ENCODE measurements around the gene TCTN3. TPM values are rescaled to one million over a fixed set of nuclear protein-coding genes. Genes with fewer than 3 reads are reported as not detected.
"Not testable (repeated sequence)": the region's sequence is repeated elsewhere in the genome, so short reads cannot be mapped to it uniquely, and the experiment has no call there.

Gene TCTN3
- total RNA-seq, 1 donor, result 34.4 TPM

DNA sequence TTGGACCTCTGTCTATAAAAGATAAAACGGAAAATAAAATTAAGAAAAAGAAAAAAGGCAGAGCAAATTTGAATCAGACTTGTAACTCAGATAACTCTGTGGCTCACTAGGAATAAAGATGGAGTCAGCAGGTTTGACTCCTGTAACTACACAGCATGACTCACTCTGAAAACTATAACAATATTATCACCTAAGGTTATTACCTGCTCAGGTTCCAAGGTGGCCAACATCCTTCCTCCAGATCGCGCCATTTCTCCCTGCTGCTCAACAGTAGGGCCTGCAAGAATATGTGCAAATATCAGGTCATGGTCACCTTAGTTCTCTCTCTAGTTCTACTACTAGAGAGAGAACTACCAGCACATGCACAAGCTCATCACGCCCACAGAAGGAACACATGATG lies 67.2 kb downstream of the TCTN3 start:
- no peak overlapping the region for H3K27ac ChIP-seq (ENCODE audit: low read depth, low read length)
- DNase-seq (ENCODE audit: insufficient read length, low spot score, missing footprints), result no peak
- peaks cover 84% of the 10 kb centered on the region for H3K36me3 ChIP-seq (ENCODE audit: insufficient read depth, low read length)
- no peak overlapping the region for H2AFZ ChIP-seq (ENCODE audit: low read length)
- no peaks in the 10 kb centered on the region for H3K9me3 ChIP-seq (ENCODE audit: low read depth, low read length)
- H3K4me1 ChIP-seq (ENCODE audit: insufficient read depth, low read length), result no peaks in the 10 kb centered on the region
- no peak overlapping the region for H3K4me3 ChIP-seq (ENCODE audit: insufficient read depth, low read length)
- no peak overlapping the region for H3K4me2 ChIP-seq (ENCODE audit: insufficient read depth, low read length)
- H3K79me2 ChIP-seq (ENCODE audit: insufficient read depth, low read length), result no peaks in the 10 kb centered on the region
- H4K20me1 ChIP-seq (ENCODE audit: insufficient read depth, low read length), result peaks cover 6% of the 10 kb centered on the region
- H3K27me3 ChIP-seq (ENCODE audit: insufficient read depth, low read length), result no peaks in the 10 kb centered on the region
- TF ChIP-seq, protein P1, sequence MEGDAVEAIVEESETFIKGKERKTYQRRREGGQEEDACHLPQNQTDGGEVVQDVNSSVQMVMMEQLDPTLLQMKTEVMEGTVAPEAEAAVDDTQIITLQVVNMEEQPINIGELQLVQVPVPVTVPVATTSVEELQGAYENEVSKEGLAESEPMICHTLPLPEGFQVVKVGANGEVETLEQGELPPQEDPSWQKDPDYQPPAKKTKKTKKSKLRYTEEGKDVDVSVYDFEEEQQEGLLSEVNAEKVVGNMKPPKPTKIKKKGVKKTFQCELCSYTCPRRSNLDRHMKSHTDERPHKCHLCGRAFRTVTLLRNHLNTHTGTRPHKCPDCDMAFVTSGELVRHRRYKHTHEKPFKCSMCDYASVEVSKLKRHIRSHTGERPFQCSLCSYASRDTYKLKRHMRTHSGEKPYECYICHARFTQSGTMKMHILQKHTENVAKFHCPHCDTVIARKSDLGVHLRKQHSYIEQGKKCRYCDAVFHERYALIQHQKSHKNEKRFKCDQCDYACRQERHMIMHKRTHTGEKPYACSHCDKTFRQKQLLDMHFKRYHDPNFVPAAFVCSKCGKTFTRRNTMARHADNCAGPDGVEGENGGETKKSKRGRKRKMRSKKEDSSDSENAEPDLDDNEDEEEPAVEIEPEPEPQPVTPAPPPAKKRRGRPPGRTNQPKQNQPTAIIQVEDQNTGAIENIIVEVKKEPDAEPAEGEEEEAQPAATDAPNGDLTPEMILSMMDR (IDR thresholded peaks at IDR 0.05; ENCODE audit: extremely low read depth, low read depth, low read length), result no peak

DNA sequence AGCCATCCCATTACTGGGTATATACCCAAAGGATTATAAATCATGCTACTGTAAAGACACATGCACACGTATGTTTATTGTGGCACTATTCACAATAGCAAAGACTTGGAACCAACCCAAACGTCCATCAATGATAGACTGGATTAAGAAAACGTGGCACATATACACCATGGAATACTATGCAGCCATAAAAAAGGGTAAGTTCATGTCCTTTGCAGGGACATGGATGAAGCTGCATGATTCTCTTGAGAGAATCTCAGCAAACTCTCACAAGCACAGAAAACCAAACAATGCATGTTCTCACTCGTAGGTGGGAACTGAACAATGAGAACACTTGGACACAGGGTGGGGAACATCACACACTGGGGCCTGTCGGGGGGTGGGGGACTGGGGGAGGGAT lies 73.3 kb downstream of the TCTN3 start:
- not testable (repeated sequence) for H3K27ac ChIP-seq (ENCODE audit: low read depth, low read length); H3K79me2 ChIP-seq (ENCODE audit: insufficient read depth, low read length); H3K27me3 ChIP-seq (ENCODE audit: insufficient read depth, low read length); H3K4me1 ChIP-seq (ENCODE audit: insufficient read depth, low read length); H2AFZ ChIP-seq (ENCODE audit: low read length); H3K4me2 ChIP-seq (ENCODE audit: insufficient read depth, low read length); H3K9me3 ChIP-seq (ENCODE audit: low read depth, low read length); DNase-seq (ENCODE audit: insufficient read length, low spot score, missing footprints); H3K4me3 ChIP-seq (ENCODE audit: insufficient read depth, low read length)
- peaks cover 69% of the 10 kb centered on the region for H3K36me3 ChIP-seq (ENCODE audit: insufficient read depth, low read length)
- peaks cover 25% of the 10 kb centered on the region for H4K20me1 ChIP-seq (ENCODE audit: insufficient read depth, low read length)

DNA sequence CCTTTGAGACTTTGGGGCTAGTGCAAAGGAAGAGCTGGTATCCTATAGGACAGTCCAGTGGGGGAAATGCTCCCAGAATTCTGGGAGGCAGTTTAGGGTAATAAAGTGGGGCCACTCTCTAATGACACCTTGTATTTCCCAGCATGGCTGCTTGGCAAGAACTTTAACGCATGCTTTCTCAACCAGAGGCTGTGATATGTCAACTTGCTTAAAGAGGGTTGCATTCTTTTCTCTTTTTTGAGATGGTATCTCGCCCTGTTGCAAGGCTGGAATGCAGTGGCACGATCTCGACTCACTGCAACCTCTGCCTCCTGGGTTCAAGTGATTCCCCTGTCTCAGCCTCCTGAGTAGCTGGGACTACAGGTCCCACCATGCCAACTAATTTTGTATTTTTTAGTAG lies 75.6 kb downstream of the TCTN3 start:
- TF ChIP-seq, protein P1 (IDR thresholded peaks at IDR 0.05; ENCODE audit: extremely low read depth, low read depth, low read length), result no peak
- Histone ChIP-seq H3K79me2 (ENCODE audit: insufficient read depth, low read length) (peaks cover 2% of the 10 kb centered on the region), H3K27ac (ENCODE audit: low read depth, low read length) (no peak overlapping the region), H3K27me3 (ENCODE audit: insufficient read depth, low read length) (no peaks in the 10 kb centered on the region), H3K9me3 (ENCODE audit: low read depth, low read length) (no peaks in the 10 kb centered on the region), H2AFZ (ENCODE audit: low read length) (no peak overlapping the region), H3K36me3 (ENCODE audit: insufficient read depth, low read length) (peaks cover 74% of the 10 kb centered on the region), H3K4me2 (ENCODE audit: insufficient read depth, low read length) (no peak overlapping the region), H3K4me3 (ENCODE audit: insufficient read depth, low read length) (no peak overlapping the region), H4K20me1 (ENCODE audit: insufficient read depth, low read length) (peaks cover 25% of the 10 kb centered on the region), H3K4me1 (ENCODE audit: insufficient read depth, low read length) (no peaks in the 10 kb centered on the region)
- DNase-seq (ENCODE audit: insufficient read length, low spot score, missing footprints), result no peak

DNA sequence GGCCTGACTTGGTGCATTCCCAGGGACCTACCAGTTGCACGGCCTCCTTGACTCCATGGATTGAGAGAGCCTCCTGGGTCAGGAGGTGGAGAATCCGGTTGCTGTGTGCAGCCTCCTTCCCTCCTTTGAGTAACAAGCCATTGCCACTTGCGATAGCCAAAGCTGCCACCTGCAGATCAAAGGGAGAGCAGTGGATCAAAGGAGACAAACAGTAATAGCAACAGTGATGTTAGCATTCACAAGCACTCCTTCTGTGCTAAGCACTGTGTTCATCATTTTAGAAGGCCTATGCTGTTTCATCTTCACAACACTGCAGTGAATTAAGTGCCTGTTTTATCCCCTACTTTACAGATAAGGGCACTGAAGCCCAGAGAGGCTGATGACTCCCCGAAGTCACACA lies 77.3 kb downstream of the TCTN3 start:
- no peak for DNase-seq (ENCODE audit: insufficient read length, low spot score, missing footprints)
- Histone ChIP-seq H4K20me1 (ENCODE audit: insufficient read depth, low read length) (peaks cover 22% of the 10 kb centered on the region), H3K9me3 (ENCODE audit: low read depth, low read length) (no peaks in the 10 kb centered on the region), H3K4me2 (ENCODE audit: insufficient read depth, low read length) (no peak overlapping the region), H3K79me2 (ENCODE audit: insufficient read depth, low read length) (peaks cover 2% of the 10 kb centered on the region), H3K27me3 (ENCODE audit: insufficient read depth, low read length) (no peaks in the 10 kb centered on the region), H2AFZ (ENCODE audit: low read length) (no peak overlapping the region), H3K36me3 (ENCODE audit: insufficient read depth, low read length) (peaks cover 79% of the 10 kb centered on the region), H3K4me1 (ENCODE audit: insufficient read depth, low read length) (no peaks in the 10 kb centered on the region), H3K27ac (ENCODE audit: low read depth, low read length) (no peak overlapping the region), H3K4me3 (ENCODE audit: insufficient read depth, low read length) (no peak overlapping the region)
- TF ChIP-seq, protein P1 (IDR thresholded peaks at IDR 0.05; ENCODE audit: extremely low read depth, low read depth, low read length), result no peak

Other genes starting within 250 kb of the TCTN3 start
- 0.29 and 0.72 TPM in 2 replicates for gene SORBS1, start 132.6 kb downstream of the TCTN3 start, total RNA-seq
- 93.1 and 98.4 TPM in 2 replicates for gene ALDH18A1, start 37.2 kb downstream of the TCTN3 start, total RNA-seq
- 7.6 and 10.6 TPM in 2 replicates for gene ENTPD1, start 62.2 kb upstream of the TCTN3 start, total RNA-seq
- gene CC2D2B, start 214.0 kb upstream of the TCTN3 start, total RNA-seq, result 0.36 and 0.88 TPM in 2 replicates